DND-41 (cell line): ENCODE data around the gene TNNC1.

Source experiments
- ATAC-seq: fragments of 200-7000 bp; cut with Tn5 transposase; 3 replicates; pipeline ENCODE4 v1.9.1; 2021; ENCODE audit warnings: low read depth; ENCODE audit not compliant: insufficient read depth
- DNase-seq: peaks from one replicate; pipeline ENCODE4 v3.0.0-alpha.2; 2020
- H2AFZ ChIP-seq: 2 replicates; pipeline ENCODE4 v1.6.0; 2012; ENCODE audit warnings: low read depth, low read length
- H3K27ac ChIP-seq: 2 replicates; pipeline ENCODE4 v1.5.1; 2012; ENCODE audit warnings: low read length, inconsistent platforms
- H3K27me3 ChIP-seq: fragments of 200-600 bp; sonication (generic); 2 replicates; pipeline ENCODE4 v1.6.0; 2012; ENCODE audit warnings: low read length, mild to moderate bottlenecking, inconsistent platforms; ENCODE audit not compliant: insufficient read depth, poor library complexity
- H3K36me3 ChIP-seq: 2 replicates; pipeline ENCODE4 v1.5.1; 2012; ENCODE audit warnings: low read length, inconsistent platforms; ENCODE audit not compliant: insufficient read depth
- H3K4me1 ChIP-seq: 2 replicates; pipeline ENCODE4 v1.5.1; 2012; ENCODE audit warnings: mild to moderate bottlenecking, low read length; ENCODE audit not compliant: insufficient read depth
- H3K4me2 ChIP-seq: 2 replicates; pipeline ENCODE4 v1.6.0; 2012; ENCODE audit warnings: mild to moderate bottlenecking, moderate library complexity, low read length, inconsistent platforms; ENCODE audit not compliant: insufficient read depth
- H3K4me3 ChIP-seq, 2 experiments: fragments of 200-600 bp in 1 of 2; shearing (Covaris generic) in 1 of 2; 2 replicates each; pipeline ENCODE4 v1.5.1; 2012 to 2016; ENCODE audit warnings: inconsistent platforms in 2 of 2, low read length in 2 of 2, mild to moderate bottlenecking in 2 of 2, low read depth in 1 of 2, moderate library complexity in 1 of 2
- H3K79me2 ChIP-seq: 2 replicates; pipeline ENCODE4 v1.6.0; 2012; ENCODE audit warnings: low read length, inconsistent platforms; ENCODE audit not compliant: insufficient read depth
- H3K9ac ChIP-seq: 2 replicates; pipeline ENCODE4 v1.6.0; 2012; ENCODE audit warnings: low read depth, mild to moderate bottlenecking, inconsistent platforms, low read length, moderate library complexity
- H3K9me3 ChIP-seq: 2 replicates; pipeline ENCODE4 v1.5.1; 2012; ENCODE audit warnings: low read length, moderate library complexity, mild to moderate bottlenecking, inconsistent platforms; ENCODE audit not compliant: insufficient read depth, severe bottlenecking
- H4K20me1 ChIP-seq: 2 replicates; pipeline ENCODE4 v1.6.0; 2012; ENCODE audit warnings: low read length; ENCODE audit not compliant: insufficient read depth
- EZH2 ChIP-seq: IDR thresholded peaks from 3 replicates; pipeline ENCODE4 v1.6.1; 2012; ENCODE audit warnings: borderline replicate concordance, low read depth, mild to moderate bottlenecking, moderate library complexity, low read length, inconsistent platforms; ENCODE audit not compliant: severe bottlenecking
- TF ChIP-seq, protein P1 (sequence below): IDR thresholded peaks from 2 replicates; pipeline ENCODE4 v1.5.1; 2012; ENCODE audit warnings: borderline replicate concordance, low read length, moderate library complexity, mild to moderate bottlenecking; ENCODE audit not compliant: poor library complexity, severe bottlenecking; ENCODE audit errors: extremely low read depth

TNNC1 gene

DNA sequence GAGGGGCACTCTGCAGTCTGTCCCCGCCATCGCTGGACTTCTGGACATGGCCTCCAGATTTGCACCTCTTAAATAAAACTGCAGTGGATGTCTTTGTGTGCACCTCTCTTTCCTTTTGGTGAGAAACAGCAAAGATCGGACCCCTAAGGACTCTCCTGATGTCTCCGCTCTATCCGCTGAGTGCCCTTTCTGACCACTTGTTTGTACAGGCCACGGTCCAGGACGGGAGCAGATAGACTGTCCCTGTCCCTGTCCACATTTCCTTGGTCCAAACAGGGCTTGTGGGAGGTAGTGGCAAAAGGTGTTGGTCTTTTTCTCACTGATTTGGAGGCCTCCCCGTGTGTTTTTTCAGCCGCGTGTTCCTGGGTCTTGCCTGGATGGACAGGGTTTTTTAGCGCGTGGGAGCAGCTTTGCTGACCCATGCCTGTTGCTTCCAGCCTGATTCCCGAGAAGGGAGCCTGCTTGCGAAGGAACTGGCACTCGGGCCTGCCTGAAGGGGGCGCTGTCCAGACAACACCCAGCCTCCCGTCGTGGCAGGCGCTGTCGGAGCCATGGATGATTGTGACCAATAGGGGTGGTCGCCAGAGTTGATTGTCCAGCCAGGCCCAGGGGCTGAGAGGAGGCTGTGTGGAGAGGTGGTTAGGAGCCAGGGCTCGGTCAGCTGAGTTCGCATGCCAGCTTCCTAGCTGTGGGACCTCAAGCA lies 28.1 kb upstream of the TNNC1 start:
- Histone ChIP-seq H3K27ac (no peak overlapping the region), H3K36me3 (peaks cover 93% of the 10 kb centered on the region), H3K4me2 (no peak overlapping the region), H3K9me3 (no peaks in the 10 kb centered on the region), H3K4me1 (no peaks in the 10 kb centered on the region), H4K20me1 (peaks cover 3% of the 10 kb centered on the region), H3K79me2 (no peaks in the 10 kb centered on the region), H3K27me3 (no peaks in the 10 kb centered on the region), H2AFZ (no peak overlapping the region), H3K9ac (no peak overlapping the region), H3K4me3 (no peak overlapping the region)
- TF ChIP-seq, protein P1, sequence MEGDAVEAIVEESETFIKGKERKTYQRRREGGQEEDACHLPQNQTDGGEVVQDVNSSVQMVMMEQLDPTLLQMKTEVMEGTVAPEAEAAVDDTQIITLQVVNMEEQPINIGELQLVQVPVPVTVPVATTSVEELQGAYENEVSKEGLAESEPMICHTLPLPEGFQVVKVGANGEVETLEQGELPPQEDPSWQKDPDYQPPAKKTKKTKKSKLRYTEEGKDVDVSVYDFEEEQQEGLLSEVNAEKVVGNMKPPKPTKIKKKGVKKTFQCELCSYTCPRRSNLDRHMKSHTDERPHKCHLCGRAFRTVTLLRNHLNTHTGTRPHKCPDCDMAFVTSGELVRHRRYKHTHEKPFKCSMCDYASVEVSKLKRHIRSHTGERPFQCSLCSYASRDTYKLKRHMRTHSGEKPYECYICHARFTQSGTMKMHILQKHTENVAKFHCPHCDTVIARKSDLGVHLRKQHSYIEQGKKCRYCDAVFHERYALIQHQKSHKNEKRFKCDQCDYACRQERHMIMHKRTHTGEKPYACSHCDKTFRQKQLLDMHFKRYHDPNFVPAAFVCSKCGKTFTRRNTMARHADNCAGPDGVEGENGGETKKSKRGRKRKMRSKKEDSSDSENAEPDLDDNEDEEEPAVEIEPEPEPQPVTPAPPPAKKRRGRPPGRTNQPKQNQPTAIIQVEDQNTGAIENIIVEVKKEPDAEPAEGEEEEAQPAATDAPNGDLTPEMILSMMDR = peak; percentile 62
- TF ChIP-seq EZH2 = no peak
- DNase-seq = no peak
- no peak for ATAC-seq

DNA sequence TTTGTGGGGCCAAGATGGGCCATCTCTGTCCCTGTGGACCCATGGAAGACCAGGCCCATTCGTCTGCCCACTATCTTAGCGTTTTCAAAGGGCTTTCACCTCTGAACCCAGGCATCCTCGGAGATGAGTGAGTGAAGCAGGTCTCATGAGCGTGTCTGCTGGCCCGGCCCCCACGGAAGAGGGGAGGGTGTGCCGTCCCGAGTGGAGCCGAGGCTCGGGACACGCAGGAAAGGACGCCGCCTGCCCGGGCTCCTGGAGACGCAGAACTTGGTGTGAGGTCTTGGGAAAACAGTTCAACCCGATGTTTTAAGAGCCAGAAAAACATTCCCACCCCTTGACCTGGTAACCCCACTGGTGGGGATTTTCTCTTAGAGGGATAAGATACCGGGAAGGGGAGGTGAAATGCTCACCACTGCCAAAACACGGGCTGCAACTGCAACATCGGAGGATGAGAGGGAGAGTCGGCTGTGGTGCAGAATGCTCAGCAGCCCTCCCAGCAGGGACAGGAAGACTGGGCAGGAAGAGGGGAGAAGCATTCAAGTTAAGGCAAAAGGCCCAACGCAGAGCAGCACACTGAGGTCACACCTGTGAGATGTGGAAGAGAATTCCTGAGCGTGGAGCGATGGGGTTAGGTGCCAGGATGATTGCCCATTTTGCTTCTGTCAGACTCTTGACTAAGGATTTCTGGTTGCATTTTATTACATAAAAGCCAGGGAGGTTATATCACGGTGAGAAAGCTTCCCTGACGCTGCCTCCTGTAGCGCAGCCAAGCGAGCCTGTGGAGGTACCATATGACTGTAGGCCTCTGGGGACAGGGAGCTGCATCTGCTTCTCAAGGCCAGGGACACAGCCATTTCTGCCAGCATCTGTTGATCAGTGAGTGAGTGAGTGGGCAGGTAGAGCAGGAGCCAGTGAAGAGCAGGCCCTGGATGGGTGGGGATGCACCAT lies 27.2 kb upstream of the TNNC1 start:
- Histone ChIP-seq H3K9ac (no peak overlapping the region), H3K4me2 (no peak overlapping the region), H3K27ac (no peak overlapping the region), H3K4me1 (no peaks in the 10 kb centered on the region), H4K20me1 (peaks cover 3% of the 10 kb centered on the region; the same call in 1 of the 2 replicates), H3K36me3 (peaks cover 92% of the 10 kb centered on the region), H3K9me3 (no peaks in the 10 kb centered on the region), H3K79me2 (no peaks in the 10 kb centered on the region), H2AFZ (no peak overlapping the region), H3K27me3 (no peaks in the 10 kb centered on the region), H3K4me3 (no peak overlapping the region)
- TF ChIP-seq EZH2 = no peak
- TF ChIP-seq, protein P1 = no peak
- DNase-seq = no peak
- ATAC-seq = no peak

DNA sequence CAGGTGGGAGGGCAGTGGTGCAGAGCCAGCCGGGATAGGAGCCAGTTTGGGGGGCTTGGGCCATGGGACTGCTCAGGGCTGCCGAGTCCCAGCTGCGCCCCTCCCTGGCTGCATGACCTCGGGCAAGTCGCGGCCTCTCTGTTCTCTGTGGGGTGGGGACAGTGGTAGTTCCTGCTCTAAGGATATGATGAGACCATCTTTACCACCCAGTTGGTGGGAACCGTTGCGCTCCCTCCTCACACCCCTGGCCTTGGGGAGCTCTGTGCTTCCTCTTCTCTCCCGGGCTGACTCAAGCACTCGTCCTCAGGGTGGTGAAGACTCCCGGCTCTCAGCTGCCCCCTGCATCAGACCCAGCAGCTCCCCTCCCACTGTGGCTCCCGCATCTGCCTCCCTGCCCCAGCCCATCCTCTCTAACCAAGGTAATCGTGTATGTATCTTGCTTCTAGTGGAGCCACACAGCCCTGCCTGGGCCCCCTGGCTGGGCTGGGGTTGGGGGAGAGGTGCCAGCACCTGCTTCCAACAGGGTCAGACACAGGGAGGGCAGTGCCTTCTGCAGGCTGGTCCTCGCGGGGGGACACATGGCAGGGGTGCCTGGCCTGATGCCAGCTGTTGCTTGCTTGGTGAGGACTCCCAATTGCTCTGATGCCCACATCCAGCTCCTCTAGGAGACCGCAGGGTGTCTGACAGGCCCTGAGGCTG lies 26.2 kb upstream of the TNNC1 start:
- H3K36me3 ChIP-seq = peaks cover 94% of the 10 kb centered on the region
- H3K27me3 ChIP-seq = no peaks in the 10 kb centered on the region
- H3K4me2 ChIP-seq = no peak overlapping the region
- no peaks in the 10 kb centered on the region for H3K79me2 ChIP-seq
- peaks cover 3% of the 10 kb centered on the region; the same call in 1 of the 2 replicates for H4K20me1 ChIP-seq
- H2AFZ ChIP-seq = no peak overlapping the region
- no peak overlapping the region for H3K27ac ChIP-seq
- no peaks in the 10 kb centered on the region for H3K9me3 ChIP-seq
- no peak for DNase-seq
- no peak overlapping the region for H3K9ac ChIP-seq
- H3K4me1 ChIP-seq = no peaks in the 10 kb centered on the region
- TF ChIP-seq, protein P1 = no peak
- TF ChIP-seq EZH2 = no peak
- no peak overlapping the region for H3K4me3 ChIP-seq
- ATAC-seq = no peak
